T-helper 2 cell treated with Interferon-gamma antibody and Interleukin-4, amounts not matched to agents 100 ng/mL and 5 ng/mL, for 36 hours (primary cell): ENCODE data around the gene CFAP299. TPM values are rescaled to one million over a fixed set of nuclear protein-coding genes. Genes with fewer than 3 reads are reported as not detected.
"Not testable (repeated sequence)": the region's sequence is repeated elsewhere in the genome, so short reads cannot be mapped to it uniquely, and the experiment has no call there.

Experiments used
- intact Hi-C: fragments of 100-400 bp; cut with micrococcal nuclease; formaldehyde crosslinking; loops from one replicate; pipeline ENCODE4 v1.15.1; 2023
- total RNA-seq: library from RNA; stranded (reverse); gene quantifications from 2 replicates; pipeline ENCODE4 v1.2.3, GENCODE V29; 2022

The CFAP299 gene
- total RNA-seq, 1 donor from 2014 or later = not detected

DNA sequence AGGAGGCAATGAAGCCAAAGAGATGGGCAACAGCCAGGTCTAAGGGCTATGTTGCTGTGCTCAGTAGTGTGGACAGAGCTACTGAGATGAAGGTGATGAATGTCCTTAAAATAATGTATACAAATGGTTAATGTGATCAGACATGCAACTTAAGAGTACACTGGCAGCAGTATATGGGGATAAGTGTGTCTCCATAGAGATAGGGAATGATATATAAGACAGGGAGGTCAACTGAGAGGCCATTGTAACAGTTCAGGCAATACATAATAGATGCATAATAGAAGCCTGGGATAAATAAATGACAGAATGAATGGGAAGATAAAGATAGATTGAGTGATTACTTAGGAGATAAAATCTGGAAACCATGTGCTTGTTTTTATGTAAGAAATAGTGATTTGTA is 250.0 kb downstream of the CFAP299 start:
- intact Hi-C loops = no loop called here

DNA sequence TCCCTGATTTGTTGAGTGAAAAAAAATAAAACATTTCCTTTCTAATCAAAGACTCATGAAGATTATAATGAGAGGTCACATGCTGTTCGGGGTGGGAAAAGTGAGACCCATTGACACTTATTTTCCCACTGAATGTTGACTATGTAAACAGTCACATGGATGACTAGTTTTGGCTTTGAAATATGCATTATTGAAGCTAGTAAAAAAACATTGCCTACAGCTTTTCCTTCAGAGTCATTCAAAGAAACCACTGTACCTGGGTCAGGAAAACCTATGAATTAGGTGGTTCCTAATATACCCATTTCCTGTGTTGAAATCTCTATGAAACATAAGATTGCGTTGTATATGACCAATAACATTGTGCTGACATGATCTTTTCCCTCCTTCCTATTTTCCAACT is 251.2 kb downstream of the CFAP299 start:
- intact Hi-C loops = no loop called here

DNA sequence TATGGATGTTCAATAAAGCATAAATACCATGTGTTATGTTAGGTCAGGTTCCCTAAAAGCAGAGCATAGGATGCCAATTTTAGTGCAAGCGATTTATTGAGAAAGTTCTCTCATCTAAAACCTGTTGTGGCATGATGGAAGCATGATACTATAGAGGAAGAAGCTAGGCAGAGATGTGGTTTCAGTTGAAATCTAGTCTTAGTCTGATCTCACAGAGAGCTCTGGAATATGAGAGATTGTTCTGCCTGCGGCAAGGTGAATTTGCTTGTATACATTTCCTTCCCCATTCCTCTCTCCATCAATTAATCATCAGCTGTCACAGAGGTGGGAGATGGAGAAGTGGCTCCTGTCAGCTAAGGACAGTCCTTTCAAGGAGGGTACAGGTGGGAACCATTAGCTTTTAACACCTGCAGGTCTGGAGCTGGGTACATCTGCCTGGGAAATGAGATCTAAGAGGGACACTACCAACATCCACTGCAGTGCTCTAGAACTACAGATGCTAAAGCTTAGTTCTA is 252.4 kb downstream of the CFAP299 start:
- intact Hi-C loops = no loop called here

DNA sequence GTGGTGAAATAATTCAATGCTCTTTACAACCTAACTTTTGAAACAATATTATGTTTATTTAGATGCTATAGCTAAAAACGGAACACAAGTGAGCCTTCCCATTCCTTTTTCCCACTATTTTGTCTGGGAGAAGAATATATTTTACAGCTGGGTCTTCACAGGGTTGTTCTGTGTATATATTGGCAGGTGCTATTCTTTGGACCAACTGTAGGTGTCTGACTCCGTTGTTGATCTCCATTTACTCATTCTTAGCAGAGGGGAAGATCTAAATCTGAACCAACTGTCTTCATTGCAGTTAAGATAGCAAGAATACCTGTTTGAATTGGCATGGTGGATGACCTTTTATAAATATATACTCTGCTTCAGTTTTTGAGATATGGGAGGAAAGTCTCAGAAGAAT is 257.4 kb downstream of the CFAP299 start:
- intact Hi-C loops = no loop called here

DNA sequence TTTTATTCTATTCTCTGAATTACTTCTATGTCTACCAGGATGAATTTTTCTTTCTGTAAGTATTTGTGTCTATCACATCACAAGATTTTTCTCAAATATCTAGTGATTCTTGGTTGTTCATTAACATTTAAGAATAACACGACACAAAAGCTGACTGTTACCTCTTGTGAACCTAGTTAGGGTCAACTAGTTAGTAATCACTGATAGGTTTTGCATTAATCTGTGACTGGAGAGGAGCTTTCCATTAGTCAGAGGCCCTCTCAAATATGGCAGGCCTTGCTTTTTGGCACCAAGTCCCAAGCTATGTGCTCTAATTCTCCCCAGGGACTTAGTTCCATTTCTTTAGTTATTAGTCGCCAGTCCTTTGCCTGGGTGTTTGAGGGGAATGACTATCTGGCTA is 259.2 kb downstream of the CFAP299 start:
- intact Hi-C loops = no loop called here

DNA sequence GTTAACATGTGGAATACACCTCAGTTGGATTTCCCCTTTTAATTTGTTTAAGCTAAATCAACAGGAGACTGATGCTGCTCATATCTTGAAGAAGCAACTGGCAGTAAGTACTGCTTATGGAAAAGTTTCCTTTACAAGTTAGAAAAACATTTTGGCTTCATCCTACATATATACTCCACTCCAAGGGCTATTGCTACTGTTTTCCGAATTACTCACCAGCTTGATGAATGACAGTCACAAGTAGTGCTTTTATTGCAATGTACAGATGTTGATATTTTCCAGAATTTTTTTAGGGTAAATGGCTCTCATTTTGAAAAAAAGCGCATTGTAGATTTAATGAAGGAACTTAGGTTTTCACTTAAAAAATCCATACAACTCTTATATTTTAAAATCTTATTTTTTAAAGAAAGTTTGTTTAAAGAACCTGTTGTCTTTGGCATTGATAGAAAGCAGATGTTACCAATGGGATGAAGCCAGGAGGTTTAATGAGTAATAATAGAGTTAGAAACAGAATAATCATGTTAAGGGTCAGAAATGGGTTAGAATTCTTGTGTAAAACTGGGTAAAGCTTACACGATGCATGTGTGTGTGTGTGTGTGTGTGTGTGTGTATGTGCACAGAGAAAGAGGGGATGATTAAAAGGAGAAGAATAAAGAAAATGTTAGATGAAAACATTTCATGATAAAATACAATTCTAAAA is 272.9 kb downstream of the CFAP299 start:
- intact Hi-C loops = no loop called here

DNA sequence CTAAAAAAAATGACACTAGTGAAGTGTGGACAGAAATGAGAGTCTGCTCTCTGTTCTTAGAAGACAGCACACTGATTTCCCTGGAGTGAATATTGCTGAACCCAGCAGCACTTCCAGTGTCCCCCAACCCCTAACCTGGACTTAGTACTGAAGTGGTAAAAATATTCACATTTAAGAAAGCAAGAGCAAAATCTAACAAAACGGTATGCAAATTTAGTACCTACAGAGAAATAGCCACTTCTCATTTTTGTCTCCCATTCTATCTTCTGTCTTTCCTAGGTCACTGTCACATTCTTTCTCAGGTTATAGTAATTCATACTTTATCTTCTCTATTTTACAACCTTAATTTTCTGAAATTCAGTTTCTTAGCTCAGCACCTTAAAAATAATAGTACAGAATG is 274.7 kb downstream of the CFAP299 start:
- intact Hi-C loops = loop anchor here (10.0 kb wide), 1 partner anchor 245 kb away; no protein-coding TSS in a partner anchor

DNA sequence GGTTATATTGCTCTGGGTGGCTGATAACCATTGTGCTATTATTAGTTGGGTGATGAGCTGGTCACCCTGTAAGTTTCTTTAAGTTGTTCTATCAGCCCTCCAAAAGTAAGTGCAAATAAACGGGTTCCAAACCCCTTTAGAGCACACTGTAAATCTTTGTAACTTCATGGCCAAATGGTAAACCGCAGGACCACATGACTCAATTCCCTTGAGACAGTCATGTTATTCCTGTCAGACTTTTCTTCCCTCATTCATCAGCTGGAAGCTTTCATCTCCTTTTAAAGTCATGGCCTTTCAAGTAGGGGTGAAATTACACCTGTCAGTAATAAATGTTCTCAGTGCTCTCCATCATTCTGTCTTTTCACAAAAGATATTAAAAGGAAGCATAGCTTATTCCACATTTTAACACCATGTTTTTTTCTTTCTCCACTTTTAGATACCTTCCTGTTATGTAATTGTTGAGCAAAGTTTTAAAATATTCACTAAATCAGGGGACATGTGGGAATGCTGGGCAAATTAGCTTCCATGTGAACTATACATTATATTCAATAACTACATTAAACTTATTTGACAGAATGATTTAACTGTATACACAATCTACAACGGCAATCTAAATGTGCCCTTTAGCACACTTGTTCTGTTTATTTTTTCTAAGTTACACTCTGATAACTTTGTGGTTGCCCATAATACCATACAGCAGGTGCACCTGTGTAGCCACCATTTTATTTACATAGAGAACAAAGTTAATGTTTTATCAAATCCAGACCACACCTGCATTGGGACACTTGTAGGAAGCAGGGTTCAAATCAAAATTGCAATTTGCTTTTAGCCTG is 275.5 kb downstream of the CFAP299 start:
- intact Hi-C loops = loop anchor here (10.0 kb wide), 1 partner anchor 246 kb away; no protein-coding TSS in a partner anchor

DNA sequence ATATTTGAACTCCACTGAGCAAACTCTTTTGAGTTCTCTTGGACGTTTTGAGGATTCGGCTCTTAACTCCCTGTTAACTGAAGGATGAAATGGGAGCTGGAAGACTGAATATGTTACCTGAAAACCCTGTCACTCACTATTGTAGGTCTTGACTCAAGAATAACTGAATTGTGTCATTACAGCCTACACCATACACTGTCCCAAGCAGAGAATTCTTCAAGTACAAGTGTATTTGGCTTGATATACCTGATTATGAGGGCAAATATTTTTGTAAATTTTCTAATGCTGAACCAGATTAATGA is 276.1 kb downstream of the CFAP299 start:
- intact Hi-C loops = loop anchor here (10.0 kb wide), 1 partner anchor 247 kb away; no protein-coding TSS in a partner anchor

DNA sequence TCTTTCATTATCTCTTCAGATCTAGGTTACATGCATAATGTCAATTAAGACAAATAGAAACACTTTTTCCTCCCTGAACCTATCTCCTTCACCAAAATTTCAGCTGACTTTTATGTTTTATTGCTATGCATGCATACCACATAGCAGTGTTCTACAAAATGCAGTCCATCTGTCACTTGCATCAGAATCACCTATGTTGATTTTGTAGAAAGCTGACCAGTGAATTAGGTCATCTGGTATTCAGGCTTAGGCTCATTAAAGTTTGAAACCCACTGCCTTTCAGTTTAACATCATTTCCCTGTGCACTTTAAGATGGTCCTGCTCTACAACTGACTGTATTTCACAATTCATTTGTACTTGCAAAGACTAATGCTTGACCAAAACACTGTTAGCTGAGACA is 277.9 kb downstream of the CFAP299 start:
- intact Hi-C loops = loop anchor here (10.0 kb wide), 1 partner anchor 249 kb away; no protein-coding TSS in a partner anchor

DNA sequence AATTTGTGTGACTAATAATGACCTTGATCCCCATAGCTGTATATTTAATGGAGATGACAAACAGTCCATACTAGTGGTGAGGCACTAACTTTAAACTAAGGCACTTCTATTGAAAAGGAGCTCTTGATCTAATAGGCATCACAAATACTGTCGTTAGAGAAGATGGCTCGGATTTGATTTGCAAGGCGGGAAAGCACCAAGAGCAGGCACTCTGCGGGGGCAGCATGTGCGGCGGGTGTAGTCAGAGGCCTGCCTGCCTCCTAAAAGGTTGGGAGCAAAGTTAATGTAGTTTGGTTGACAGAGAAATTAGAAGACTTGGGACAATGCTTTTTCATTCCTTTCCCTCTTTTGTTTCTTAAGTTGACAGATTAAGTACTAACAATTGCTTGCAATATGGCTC is 278.8 kb downstream of the CFAP299 start:
- intact Hi-C loops = loop anchor here (10.0 kb wide), 1 partner anchor 250 kb away; no protein-coding TSS in a partner anchor

DNA sequence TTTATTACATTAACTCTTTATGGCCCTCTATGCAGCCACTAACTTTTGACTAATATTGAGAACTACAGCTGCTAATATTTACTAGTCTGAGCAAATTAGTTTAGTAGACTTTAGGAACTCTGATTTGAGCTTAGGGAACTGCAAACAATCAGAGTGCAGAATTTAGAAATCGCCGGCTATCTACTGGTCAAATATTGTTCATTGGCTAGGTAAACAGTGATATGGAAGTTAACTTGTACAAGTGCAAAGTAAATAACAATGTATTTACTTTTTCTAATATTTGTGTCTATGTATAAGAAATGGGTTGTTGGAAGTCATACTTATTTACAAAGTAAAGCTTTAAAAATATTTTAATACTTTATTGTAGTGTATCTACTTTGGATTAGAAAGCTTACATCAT is 279.6 kb downstream of the CFAP299 start:
- intact Hi-C loops = loop anchor here (10.0 kb wide), 1 partner anchor 250 kb away; no protein-coding TSS in a partner anchor

DNA sequence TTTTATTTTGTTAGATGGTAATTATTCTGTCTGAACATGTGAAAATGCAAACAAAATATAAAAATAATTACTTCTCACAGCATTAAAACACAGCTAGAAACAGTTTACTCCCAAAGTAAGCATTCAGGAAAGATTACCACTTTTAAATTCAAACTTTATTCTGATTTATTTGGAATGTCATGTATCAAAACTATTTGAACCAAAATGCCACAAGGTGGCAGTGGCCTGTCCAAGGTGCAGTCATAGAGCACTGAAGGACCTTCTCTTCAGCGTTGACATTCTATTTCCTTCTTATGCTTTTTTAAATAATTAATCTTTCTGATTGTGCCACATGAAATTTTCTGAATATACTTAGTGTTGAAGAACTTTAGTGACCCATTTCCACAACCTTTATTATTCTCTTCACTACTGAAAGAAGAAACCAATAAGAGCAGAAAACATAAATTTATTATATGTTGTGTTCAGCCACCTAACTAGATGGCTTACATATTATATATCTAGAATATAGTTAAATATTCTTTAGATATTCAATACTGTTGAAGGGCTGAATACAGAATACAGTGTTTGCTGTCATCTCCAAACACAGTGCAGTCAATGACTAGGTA is 283.6 kb downstream of the CFAP299 start:
- intact Hi-C loops = loop anchor here (10.0 kb wide), 1 partner anchor 254 kb away; no protein-coding TSS in a partner anchor

DNA sequence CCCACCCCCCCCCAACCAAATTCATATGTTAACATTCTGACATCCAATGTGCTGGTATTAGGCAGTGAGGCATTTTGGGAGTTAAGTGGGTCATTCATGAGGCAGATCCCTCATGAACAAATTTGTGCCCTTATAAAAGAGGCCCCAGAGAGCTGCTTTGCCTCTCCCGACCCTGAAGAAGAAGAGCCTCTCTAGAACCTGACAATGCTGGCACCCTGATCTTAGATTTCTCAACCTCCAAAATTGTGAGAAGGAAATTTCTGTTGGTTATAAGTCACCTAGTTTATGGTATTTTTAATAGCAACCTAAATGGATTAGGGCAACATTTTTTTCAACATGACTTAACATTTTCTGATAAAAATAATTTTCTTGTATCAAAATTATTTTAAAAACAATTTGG is 296.3 kb downstream of the CFAP299 start:
- intact Hi-C loops = no loop called here

DNA sequence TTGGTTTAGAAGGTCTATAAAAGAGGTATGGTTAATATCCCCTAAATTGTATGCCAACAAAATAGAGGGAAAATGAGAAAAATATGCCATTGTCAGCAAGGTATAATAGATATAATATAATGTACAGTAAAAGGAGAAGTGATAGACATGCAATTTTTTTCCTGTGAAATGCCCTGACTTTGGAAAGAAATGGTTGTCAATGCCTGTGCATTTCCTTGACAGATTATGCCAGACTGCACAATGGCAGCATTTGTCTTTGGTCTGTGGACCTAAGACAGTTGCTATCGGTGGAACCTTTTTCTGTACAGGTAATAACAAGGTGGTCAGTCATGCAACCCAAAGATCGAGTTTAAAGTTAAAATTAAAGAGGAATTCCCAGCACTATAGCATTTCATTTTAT is 301.7 kb downstream of the CFAP299 start:
- intact Hi-C loops = no loop called here

DNA sequence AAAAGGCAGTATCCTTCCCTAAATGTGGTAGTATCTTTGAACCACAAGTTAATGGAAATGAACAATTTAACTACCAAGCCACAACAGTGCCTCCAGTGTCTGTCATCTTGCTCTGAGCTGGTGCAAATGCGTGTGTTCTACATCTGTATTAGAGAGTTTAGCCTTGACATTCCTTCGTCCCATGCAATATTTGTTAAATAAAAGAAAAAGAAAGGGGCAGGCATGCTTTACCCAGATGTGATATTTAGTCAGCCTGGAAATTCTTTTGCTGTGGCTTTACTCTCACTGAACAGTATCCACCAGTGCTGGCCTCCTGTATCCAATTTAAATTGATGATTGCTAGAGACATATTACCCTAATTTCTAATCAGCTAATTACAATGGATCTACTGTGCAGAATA is 310.5 kb downstream of the CFAP299 start:
- intact Hi-C loops = no loop called here

DNA sequence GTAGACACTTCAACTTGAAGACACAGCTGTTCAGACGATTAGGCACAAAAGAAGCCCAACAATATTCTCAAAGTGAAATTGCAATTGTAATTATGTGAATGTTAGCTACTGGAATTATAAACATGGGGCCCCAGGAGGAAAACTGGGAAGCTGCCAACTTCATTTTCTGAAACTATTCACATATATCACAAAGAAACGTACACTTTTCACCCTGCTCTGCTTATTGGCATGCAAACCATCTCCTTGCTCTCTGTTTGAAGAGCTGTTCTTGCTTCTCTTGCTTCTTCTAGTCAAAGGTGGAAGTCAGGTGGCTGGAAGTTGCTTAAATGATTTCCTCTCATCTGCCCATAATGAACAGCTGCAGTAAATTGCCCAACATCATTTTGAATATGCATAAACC is 320.1 kb downstream of the CFAP299 start:
- intact Hi-C loops = no loop called here

DNA sequence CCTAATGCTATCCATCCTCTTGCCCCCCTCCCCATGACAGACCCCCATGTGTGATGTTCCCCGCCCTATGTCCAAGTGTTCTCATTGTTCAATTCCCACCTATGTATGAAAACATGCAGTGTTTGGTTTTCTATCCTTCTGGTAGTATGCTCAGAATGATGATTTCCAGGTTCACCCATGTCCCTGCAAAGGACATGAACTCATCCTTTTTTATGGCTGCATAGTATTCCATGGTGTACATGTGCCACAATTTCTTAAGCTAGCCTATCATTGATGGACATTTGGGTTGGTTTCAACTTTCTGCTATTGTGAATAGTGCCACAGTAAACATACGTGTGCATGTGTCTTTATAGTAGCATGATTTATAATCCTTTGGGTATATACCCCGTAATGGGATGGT is 334.6 kb downstream of the CFAP299 start:
- intact Hi-C loops = not testable (repeated sequence)

DNA sequence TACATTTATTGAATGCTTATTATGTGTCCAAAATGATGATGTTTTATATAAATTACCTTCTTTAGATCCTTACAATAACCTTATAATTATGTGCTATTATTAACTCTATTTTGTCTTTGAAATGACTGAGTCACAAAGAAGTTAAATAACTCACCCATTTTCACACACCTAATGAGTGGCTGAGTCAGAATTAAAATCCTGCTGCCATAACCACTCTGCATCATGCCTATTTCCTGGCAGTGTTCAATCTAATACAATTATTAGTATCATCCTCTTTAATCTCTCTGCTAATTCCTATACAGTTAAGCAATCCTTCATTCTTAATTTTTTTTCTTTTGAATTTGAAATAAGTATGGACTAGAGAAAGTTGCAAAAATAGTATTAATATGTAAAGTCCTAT is 342.9 kb downstream of the CFAP299 start:
- intact Hi-C loops = no loop called here

DNA sequence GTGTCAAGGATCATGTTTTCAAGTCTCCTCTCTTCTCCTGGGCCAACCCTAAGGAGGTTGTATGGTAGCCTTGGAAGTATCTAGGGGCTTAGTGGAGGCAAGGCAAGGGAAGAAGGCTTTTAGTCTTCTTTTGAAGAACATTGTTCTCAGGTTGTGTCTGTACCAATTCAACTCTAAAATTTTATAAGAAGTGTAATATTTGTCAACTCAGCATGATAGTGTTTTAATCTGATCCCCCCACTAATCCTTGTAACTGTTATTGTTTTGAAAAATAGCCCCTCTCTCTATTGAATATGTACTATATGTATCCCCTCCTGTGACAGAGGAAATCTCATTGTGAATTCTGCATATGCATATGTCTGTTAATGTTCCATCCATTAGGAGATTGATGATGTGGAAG is 345.4 kb downstream of the CFAP299 start:
- intact Hi-C loops = no loop called here

DNA sequence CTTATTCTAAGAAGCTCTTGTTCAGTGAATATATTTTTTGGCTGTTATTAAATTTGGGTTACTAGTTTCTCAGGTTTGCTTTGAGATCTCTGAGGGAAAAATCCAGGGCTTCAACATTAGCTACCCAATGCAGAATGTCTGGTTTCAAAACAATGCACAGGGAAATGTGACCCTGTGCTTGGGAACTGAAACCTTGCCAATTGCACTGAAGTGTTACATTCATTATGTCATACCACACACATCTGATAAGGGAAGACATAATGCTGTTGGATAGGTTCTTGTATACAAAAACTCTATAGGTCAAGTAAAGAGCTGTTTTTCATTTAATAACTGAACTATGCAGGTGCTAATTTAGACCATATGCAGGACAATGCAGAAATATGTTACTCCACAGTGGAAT is 349.7 kb downstream of the CFAP299 start:
- intact Hi-C loops = no loop called here

DNA sequence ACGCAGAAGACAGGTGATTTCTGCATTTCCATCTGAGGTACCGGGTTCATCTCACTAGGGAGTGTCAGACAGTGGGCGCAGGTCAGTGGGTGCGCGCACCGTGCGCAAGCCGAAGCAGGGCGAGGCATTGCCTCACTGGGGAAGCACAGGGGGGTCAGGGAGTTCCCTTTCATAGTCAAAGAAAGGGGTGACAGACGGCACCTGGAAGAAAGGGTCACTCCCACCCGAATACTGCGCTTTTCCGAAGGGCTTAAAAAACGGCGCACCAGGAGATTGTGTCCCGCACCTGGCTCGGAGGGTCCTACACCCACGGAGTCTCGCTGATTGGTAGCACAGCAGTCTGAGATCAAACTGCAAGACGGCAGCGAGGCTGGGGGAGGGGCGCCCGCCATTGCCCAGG is 352.2 kb downstream of the CFAP299 start:
- intact Hi-C loops = not testable (repeated sequence)
